NCI-H1105 (cell line): Measurements from ENCODE around the gene DHRS1.

Source experiments
- DNase-seq: peaks from one replicate; lab custom pipeline; 2025; lab: John Stamatoyannopoulos, UW

The DHRS1 gene

DNA sequence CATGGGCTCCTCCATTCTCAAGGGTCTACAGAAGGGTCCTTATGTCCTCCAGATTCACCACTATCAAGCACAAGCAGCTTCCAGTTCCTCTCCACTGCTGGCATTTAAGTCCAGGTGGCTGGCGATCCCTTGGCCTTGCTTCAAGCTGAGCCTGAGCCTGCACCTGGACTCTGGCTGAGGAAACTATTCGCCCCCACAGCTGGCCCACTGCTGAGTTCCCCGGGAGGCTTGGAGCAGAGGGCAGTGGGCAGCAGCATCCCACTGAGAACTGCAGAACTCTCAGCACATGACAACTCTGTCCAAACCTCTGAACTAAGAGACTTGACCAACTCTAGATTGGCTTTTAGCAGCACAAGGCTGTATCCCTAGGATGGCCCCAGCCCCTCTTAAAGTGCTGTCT, 16.8 kb downstream of the DHRS1 start:
- no peak for DNase-seq

DNA sequence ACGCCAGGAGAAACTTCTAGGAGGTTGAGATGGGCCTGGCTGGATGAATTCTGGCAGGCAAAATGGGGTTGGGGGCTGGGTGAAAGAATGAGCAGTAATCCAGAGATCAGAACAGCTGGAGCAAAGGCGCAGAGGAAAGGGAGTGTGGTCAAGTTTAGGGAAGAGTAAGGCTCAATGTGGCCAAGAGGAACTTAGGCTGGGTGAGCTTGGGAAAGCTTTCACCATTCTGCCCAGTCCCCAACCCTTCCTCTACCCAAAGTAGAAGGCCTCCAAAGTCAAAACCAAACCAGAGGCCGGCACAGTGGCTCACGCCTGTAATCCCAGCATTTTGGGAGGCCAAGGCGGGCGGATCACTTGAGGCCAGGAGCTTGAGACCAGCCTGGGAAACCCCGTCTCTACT, 17.9 kb downstream of the DHRS1 start:
- DNase-seq, result no peak

DNA sequence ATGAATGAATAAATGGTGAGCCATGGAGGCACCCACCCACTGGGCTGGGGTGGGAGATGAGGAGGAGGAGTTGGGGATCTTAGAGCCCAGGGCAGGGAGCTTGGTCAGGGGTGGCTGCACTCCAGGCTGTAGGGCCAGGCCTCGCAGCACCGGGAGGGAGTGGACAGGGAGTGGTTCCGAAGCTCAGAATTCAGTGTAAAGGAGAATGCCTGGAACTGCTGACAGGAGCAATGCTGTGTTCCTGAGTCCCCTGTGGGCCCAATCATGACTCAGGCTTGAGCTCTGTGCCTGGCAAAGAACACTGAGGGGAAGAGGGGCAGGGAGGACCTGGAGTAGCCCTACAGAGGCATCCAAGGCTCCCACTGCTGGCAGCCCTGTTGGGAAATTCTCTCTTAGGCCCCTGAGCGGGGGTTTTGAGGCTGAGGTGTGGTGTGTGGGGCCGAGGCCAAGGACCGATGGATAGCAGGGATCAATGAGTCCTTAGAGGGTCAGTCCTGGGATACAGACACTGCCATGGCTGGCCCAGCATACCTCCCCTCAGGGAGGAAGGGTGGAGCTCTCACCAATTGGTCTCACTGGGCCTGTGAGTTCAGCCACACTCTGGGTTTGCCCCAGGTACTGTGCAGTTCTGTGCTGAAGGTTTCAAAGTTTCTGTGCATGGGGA, 18.7 kb downstream of the DHRS1 start:
- DNase-seq, result no peak

DNA sequence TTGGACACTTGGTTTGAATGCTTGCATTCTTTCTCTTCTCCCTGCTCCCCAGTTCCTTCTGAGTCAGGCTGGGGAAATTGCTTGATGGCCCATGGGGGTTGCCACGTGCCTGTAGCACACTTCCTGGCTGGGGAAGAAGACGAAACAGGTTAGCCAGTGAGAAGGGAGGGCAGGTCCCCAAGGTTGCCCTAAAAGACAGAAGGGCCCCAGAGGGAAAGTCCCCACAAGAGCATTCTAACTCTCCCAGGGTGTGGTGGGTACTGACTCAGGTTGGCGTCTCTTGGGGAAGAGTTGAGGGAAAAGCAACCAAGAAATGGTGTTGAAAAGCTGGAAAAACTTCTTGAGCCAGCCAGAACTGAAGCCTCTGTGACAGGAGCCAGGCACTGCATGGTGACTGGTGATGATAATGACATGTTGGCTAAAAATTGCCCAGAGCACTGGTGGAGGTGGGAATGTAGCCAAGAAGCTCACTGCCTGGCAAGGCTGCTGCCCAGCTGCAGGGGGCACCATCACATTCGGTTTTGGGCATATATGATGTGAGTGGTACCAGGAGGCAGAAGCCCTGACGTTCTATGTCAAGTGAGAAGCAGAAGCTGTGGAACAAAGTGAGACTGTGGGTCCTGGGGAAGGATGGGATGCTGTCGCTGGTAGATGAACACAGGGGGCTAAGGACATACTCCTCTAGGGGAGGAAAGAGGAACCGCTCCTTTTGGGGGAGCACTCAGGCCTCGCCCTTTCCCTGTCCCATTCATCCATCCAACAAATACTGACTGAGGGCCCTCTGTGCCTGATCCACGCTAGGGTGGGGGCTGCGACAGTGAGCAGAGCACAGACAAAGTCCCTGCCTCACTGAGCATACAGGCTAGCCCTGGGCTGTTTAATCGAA, 20.0 kb downstream of the DHRS1 start:
- DNase-seq, result no peak

- no peak for DNase-seq
These were observed 21.2 kb downstream of the DHRS1 start for GRCh38 chr14:24278424-24278823.

- no peak for DNase-seq
These were observed 21.8 kb downstream of the DHRS1 start for GRCh38 chr14:24277606-24278321.

DNA sequence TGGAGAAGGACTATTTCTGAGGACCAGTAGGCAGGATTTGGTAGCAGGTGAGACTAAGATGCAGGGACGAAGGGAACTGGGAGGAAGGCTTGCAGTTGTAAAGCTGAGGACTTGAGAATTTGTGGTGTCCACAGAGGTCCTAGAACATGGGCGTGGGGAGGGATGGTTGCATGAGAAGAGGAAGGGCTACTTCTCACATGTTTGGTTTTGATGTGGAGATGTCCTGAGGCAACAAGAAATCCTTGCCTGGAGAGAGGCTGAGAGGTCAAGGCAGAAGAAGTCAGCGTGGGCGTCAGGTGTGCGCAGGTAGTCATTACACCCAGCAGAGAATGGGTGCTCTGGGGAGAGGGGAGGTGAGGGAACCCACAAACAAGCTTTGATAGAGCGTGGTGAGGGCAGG, 22.5 kb downstream of the DHRS1 start:
- DNase-seq, result no peak

- DNase-seq, result no peak
These were observed 25.5 kb downstream of the DHRS1 start for GRCh38 chr14:24274101-24274543.

GRCh38 chr14:24273422-24273998, 26.1 kb downstream of the DHRS1 start:
- no peak for DNase-seq

- DNase-seq, result no peak
These were observed 27.1 kb downstream of the DHRS1 start for GRCh38 chr14:24272467-24272866.

GRCh38 chr14:24271834-24272263, 27.7 kb downstream of the DHRS1 start:
- no peak for DNase-seq

DNA sequence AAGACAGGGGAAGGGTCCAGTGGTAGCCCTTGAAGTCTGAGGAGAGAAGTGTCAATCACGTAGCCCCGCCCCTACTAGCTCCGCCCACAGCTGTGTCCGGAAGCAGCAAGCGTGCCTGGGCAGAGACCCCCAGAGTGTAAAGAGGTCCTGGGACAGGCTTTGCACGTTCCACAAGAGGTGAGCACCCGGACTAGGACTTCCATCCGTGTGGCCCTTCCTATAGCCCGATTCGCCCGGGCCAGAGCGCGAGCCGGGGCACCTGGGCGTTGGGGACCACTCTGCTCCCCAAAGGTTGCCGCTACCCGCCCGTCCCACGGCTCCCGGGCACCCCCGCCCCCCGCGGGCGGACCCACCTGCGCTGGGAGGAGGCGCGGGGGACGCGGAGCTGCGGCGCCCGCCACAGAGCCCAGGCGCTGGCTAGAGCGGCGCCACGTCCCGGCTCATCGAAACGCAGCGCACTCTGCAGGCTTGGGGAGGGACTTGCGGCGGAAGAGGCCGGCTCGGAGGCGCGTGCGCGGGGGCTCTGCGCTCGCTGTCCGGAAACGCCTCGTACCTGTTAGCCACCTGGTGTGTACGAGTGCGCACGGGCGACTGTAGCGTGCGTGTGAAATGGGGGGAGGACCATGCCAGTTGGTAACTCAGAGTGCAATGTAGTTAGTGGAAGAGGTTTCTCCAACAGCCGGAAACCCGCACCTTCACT, 28.3 kb downstream of the DHRS1 start, which contains the start of gene RABGGTA:
TSS of gene RABGGTA (minus strand) at position 464 of the 700 bp plus-strand sequence. CDS start 482 bp downstream, outside the sequence.
- peak; percentile 94 for DNase-seq

DNA sequence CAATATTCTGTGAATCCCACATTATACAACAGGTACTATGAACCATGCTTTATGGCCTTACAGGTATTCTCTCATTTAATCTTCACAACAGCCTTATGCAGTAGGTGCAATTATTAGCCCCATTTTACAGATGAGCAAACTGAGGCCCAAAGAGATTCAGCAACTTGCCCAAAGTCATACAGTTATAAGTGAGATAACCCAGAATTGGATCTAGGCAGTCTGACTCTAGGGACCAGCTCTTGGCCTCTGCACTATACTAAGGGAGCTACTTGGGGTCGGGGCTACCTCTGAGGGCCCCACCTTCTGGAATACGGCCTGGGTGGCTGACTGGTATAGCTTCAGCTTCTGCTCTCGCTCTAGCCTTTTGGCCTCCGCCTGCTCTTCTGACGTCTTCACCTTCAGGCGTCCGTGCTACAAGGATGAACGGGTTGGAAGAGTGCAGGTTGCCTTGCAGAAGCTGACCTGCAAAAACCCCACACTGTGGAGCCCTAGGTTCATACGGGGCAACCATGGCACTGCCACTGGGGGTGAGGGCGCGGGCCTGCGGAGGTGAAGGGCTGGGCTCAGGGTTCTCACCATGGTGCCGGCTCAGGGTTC, 28.9 kb downstream of the DHRS1 start:
- no peak for DNase-seq

GRCh38 chr14:24269910-24270536, 29.6 kb downstream of the DHRS1 start:
- DNase-seq, result no peak

DNA sequence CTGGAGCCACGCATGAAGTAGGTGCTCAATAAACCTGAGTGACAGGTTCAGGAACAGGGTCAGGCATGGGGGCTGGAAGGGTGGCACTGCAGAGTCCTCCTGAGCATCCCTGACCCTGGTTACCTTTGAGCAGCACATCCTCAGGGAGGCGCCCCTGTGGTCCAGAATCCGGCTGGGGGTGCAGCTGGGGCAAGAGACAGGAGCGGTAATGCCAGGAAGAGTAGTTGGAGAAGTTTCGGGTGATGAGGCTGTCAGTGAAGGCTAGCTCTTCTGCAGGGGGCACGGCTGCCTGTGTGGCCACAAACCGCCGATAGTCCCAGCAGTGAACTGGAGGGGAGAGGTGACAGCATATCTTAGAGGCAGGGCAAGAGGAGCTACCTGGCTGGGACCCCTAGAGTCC, 30.2 kb downstream of the DHRS1 start:
- DNase-seq, result no peak

DNA sequence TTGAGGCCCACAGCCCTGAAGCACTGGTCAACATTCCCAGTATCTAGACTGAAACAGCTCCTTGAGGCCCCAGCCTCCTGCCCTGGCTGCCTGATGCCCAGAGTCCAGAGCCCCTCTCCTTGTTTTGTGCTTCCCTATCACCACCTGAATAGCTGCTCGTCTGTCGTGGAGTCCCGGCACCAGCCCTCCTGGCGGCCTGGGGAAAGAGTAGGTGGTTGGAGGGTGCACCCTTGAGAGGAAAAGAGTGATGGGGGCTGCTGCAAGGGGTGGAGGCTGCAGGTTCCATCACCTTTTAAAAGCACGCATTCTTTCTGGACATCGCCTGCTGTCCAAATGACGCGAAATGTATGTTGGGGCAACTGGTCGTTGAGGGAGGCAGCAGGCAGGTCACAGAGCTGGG, 31.4 kb downstream of the DHRS1 start:
- no peak for DNase-seq

DNA sequence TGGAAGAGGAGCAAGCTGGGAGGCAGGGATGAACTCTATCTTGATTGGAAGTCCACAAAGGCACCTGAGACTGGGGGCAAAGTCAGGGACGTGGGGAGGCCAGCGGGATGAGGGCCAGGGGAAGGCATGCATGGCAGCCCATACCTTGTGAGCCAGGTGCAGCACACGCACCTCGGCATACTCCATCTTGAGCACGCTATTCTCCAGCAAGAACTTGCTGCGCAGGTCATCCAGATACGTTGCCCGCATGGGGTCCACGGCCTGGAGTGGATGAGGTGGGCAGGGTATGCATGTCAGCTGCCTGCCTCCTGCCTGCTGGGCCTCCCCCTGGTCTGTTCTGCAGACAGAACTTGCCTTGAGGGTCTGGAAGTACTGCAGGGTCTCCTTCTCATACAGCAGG, 32.1 kb downstream of the DHRS1 start:
- no peak for DNase-seq

- DNase-seq, result no peak
These were observed 33.0 kb downstream of the DHRS1 start for GRCh38 chr14:24266344-24267244.

- DNase-seq, result no peak
These were observed 35.3 kb downstream of the DHRS1 start for GRCh38 chr14:24264298-24264697.

DNA sequence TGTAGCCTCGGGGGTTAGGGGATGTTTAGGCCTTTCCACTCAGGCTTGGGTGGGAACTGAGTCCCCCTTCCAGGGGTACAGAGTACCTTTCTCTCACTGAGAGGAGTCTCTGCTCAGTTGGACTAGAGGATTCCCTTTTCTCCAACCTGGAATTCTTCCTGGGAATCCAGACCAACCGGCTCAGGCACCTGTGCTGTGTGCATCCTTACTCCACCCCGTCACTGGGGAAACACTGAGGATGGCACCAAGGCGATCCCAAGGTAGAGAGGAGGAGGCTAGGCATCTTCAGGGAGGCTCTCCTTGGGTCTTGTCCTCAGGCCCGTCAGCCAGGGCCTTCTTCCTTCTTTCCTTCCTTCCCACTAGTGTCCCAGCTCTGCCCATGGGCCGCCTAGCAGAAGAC, 35.7 kb downstream of the DHRS1 start:
- no peak for DNase-seq
